ENCODE data around the gene SNAPIN.

DNA sequence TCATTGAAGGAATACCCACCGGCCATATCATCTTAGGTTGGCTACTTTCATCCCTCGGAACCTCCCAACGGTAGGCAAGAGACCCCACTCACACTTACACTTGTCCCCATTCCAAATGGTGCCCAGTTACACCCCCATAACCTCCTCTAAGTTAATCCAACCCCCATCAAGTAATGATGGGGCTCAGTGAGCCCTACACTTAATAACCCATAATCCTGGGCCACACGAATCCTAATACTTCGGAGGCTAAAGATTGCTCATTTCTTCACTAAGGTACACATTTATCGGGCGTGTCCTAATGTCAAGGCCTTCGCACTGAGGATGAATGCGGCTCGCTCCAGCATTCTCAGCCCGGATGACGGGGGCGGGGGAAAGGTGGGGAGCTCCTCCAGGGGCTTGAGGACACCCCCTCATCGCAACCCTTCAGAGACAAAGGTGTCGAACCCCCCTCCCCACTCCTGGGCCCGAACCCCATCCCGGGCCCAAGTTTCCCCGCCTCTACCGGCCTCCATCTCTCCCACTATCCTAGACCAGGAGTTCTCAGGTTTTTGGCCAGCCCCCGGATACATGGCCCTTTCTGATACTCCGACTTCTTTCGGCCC lies 11.9 kb downstream of the SNAPIN start:
- TF ChIP-seq CTCF (IDR thresholded peaks at IDR 0.05), result no peak
- TF ChIP-seq POLR2A (IDR thresholded peaks at IDR 0.05), result no peak
